HG03045 (cell line): ENCODE data around the gene KLRC1.
"Not testable (repeated sequence)": the region's sequence is repeated elsewhere in the genome, so short reads cannot be mapped to it uniquely, and the experiment has no call there.

Experiments
- ATAC-seq: cut with Tn5 transposase; IDR thresholded peaks from one replicate; pipeline ENCODE4 v1.9.1; 2021; ENCODE audit warnings: mild to moderate bottlenecking, moderate library complexity; ENCODE audit not compliant: unreplicated experiment

KLRC1 gene

DNA sequence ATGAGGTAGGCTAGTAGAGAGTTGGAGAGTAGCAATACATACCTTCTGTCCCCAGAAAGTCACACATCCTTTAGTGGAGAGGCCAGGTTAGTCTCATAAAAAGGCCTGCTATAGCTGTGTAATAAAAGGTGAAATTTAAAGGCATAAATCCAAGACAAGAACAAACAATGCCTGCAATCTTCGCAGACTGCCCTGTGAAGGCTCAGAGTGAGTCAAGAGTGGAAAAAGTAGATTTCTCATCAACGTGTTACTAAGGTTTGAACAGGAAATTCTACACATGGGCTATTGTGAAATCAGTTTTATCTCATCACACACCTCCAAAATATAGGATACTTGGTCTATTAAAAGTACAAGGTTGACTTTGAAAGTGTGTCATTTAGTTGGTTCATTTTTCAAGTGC, at the start of gene KLRC1:
TSS of gene KLRC1 (minus strand) at position 222 of the 400 bp plus-strand sequence. CDS start 2,221 bp downstream, outside the sequence.
- no peak for ATAC-seq

DNA sequence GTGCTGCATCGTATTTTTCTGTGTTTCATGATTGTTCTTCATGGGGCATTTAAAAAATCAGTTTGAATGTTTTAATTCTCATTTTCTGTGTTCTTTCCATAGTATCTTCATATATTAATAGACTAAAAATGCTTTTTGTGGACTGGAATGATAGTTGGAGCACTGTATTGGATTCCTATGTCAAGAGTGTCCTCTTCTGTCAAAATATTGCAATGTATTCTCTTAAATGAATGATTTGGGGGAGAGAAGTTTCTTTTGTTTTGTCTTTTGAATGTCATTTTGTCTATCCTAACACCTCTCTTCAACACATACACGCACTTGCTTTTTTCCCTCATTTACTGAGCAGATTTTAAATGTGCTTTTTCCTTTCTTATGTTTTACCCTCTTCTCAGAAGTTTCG, 47.9 kb upstream of the KLRC1 start:
- no peak for ATAC-seq

DNA sequence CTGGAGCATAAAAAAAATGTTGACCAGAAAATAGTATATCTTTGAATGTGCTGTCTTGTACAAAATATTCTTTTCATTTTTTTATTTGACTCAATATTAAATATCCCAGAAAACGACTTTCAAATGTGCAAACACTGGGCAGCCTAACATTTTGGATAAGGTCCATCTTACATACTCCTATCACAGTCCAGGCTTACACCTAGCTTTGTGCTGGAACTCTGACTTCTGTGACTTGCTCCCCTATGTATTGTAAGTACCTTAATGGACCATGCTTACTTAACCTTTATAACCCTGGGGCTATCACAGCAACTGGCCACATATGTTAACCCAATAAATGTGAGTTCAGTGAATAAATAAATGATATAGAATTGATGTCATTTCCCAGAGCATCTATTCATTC, 44.9 kb upstream of the KLRC1 start:
- ATAC-seq: no peak

DNA sequence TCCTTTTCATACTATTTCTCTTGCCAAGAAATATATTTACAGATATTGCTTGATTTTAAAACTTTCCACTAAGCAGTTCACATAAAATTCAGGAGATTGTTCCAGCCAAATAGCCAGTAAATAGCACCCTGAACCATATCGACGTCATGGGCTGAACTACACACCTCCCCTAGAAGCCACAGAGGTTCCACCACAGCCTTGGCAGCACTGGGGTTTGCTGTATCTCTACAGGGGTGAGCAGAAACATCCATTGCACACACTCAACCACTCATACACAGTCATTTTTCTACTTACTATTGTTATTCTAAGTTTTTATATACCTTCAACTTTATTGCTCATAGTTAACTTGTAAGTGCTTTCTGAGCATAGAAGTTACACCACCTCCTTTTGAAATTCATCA, 44.4 kb upstream of the KLRC1 start:
- ATAC-seq: no peak

DNA sequence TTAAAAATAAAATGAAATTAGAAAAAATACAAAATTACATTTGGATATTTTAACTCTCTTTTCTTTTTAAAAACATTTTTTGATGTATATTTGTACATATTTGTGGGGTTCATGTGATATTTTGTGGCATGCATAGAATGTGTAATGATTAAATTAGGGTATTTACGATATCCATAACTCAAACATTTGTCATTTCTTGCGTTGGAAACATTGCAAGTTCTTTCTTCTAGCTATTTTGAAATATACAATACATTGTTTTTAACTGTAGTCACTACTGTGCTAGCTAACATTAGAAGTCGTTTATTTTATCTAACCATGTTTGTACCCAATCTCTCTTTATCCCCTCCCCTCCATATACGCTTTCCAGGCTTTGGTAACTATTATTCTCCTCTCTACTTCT, 38.6 kb upstream of the KLRC1 start:
- no peak for ATAC-seq

DNA sequence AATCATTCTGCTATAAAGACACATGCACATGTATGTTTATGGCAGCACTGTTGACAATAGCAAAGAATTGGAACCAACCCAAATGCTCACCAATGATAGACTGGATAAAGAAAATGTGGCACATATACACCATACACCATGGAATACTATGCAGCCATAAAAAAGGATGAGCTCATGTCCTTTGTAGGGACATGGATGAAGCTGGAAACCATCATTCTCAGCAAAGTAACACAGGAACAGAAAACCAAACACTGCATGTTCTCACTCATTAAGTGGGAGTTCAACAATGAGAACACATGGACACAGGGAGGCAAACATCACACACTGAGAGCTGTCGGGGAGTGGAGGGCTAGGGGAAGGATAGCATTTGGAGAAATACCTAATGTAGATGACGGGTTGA, 34.2 kb upstream of the KLRC1 start:
- ATAC-seq: not testable (repeated sequence)

DNA sequence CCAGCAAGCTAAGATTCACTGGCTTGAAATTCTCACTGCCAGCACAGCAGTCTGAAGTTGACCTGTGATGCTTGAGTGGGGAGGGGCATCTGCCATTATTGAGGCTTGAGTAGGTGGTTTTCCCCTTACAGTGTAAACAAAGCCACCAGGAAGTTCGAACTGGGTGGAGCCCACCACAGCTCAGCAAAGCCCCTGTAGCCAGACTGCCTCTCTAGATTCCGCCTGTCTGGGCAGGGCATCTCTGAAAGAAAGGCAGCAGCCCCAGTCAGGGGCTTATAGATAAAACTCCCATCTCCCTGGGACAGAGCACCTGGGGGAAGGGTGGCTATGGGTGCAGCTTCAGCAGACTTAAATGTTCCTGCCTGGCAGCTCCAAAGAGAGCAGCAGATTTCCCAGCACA, 28.7 kb upstream of the KLRC1 start:
- not testable (repeated sequence) for ATAC-seq

DNA sequence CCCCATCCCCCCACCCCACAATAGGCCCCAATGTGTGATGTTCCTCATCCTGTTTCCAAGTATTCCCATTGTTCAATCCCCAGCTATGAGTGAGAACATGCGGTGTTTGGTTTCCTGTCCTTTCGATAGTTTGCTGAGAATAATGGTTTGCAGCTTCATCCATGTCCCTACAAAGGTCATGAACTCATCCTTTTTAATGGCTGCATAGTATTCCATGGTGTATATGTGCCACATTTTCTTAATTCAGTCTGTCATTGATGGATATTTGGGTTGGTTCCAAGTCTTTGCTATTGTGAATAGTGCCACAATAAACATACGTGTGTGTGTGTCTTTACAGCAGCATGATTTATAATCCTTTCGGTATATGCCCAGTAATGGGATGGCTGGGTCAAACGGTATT, 19.6 kb upstream of the KLRC1 start:
- not testable (repeated sequence) for ATAC-seq

DNA sequence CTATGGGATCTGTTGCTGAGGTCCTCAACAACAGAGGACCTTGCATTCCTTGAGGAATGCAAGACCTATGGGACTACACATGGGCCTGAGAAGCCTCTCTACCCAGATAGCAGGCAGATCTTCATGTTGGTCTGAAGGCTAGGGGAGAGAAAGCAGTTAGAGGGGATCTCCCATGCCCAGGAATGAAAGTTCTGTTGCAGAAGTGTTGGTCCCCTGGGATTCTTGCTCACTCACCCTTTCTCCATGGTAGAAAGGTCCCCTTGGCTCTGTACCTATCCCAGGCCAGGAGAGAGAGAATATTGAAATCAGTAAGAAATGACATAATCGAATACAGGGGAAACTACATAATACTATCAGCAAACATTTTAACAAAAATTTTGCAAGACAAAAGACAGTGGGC, 16.5 kb upstream of the KLRC1 start:
- no peak for ATAC-seq

DNA sequence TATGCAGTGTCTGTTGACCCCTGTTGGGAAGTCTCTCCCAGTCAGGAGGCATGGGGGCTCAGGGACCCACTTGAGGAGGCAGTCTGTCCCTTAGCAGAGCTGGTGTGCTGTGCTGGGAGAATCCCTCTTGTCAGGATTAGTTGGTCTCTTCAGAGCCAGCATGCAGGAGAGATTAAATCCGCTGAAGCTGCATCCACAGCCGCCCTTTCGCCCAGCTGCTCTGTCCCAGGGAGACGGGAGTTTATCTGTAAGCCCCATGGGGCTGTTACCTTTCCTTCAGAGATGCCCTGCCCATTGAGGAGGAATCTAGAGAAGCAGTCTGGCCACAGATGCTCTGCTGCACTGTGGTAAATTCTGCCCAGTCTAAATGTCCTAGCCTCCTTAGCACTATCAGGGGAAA, 13.1 kb upstream of the KLRC1 start:
- no peak for ATAC-seq

DNA sequence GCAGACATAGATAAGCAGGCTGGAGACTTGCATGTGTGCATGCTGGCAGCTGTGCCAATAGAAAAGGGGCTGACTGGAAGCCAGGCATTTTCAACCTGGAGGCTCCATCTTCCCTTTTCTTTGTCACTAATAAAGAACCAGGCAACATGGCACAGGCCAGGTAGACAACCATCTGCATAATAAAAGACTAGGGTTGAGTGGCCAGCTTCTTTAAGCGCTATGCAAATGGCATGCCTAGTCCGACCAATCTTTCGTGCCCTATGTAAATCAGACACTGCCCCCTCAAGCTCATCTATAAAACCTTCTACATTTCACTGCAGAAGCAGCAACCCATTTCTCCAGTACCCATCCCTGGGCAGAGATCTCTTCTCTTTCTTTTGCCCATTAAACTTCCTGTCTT, 4.6 kb upstream of the KLRC1 start:
- ATAC-seq: no peak

DNA sequence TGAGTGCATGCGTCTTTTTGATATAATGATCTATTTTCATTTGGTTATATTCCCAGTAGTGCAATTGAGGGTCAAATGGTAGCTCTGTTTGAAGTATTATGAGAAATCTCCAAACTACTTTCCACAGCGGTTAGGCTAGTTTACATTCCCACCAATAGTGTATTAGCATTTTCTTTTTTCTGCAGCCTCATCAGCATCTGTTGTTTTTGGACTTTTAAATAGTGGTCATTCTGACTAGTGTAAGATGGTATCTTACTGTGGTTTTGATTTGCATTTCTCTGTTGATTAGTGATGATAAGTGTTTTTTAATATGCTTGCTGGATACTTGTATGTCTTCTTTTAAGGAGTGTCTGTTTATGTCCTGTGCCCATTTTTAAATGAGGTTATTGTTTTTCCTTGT, 3.7 kb upstream of the KLRC1 start:
- no peak for ATAC-seq

DNA sequence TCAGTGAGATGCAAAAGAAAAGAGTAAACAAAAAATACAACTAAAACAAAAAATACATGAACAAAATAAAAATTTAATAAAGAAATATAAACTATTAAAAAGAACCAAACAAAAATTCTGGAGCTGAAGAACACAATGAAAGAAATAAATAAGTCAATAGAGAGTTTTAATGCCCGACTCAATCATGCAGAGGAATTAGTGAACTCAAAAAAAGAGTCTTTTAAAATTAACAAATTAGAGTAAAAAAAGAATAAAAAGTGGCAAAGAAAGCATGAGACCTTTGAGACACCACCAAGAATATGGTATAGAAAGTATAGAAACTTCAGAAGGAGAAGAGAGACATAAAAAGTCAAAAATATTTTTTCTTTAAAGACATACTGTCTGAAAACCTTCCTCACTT, 2.6 kb upstream of the KLRC1 start:
- no peak for ATAC-seq

DNA sequence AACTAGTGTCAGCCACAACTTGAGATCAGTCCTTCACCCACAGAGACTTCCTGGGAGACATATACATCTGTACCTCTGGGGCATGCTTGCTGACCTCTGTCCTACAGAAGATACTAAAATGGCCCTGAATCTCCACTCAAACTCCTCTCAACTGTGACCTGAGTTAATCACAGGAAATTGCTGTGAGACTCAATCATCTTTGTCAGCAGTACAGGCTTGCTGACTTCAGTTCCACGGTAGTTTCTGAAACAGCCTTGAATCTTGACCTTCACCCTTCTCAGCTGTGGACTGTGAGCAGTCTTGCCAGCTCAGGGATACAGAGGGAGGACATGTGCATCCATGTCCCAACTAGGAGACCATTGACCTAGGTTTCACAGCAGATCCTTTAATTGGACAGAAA, 1.4 kb upstream of the KLRC1 start:
- no peak for ATAC-seq

DNA sequence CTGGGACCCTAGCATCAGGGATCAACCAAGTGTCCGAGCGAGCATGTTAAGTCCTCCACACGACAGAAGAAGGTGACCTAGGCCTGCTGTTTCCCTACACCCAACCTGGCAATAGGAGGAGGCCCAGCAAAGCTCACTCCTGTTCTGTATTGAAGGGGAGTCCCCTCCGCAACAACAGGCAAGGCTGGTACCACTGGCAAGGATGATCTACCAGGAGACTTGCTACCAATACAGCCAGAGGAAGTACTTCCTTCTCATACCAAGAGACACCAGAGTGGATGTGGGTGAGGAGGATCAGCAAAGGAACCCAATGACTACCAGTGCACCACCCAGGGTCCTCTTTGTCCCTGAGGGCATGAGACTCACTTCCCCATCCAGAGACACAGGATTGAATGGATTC, 4.9 kb downstream of the KLRC1 start:
- ATAC-seq: no peak

DNA sequence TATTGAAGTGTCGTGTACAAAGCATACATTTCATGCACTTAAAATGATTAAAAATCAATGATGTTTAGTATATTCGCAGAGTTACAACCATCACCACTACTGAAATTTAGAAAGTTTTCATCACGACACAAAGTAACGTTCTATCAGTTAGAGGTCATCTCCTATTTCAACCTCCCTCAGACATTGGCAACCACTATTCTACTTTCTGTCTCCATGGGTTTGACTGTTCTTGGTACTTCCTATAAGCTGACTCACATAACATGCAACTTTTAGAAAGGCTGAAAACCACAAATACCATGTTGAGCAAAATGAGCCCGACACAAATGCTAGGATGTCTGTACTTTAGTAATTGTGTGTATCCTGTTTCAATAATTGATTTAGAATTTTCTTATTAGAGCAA, 7.1 kb downstream of the KLRC1 start:
- ATAC-seq: not testable (repeated sequence)

DNA sequence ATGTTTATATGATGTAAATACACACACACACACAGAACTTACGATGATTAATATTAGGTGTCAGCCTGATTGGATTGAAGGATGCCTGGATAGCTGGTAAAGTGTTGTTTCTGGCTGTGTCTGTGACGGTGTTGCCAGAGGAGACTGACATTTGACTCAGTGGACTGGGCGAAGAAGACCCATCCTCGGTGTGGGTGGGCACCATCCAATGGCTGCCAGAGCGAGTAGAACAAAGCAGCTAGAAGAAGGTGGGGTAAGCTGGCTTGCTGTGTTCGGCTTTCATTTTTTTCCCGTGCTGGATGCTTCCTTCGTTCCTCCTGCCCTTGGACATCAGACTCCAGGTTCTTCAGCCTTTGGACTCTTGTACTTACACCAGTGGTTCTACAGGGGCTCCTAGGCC, 12.0 kb downstream of the KLRC1 start:
- not testable (repeated sequence) for ATAC-seq

DNA sequence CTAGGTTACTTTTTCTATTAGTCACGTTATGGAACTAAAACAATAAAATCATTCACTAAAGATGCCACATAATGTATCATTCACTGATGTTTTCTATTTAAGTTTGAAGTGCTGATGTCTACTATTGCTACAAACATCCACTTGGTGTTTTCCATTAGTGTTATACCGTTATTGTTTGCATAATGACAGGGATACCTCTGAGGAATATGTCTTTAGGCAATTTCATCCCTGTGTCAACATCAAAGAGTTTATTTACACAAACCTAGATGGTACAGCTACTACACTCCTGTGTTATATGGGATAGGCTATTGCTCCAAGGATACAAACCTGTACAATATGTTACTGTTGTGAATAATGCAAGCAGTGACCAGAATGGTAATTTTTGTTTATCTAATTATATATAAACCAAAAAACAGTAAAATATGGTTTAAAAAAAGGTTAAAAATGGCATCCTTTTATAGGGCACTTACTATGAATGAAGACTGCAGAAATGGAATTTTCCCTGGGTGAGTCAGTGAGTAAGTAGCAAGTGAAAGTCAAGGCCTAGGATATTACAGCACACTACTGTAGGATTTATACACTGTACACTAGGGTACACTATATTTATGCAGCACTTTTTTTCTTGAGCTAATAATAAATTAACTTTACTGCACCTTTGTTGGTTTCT, 13.4 kb downstream of the KLRC1 start:
- ATAC-seq: not testable (repeated sequence)

DNA sequence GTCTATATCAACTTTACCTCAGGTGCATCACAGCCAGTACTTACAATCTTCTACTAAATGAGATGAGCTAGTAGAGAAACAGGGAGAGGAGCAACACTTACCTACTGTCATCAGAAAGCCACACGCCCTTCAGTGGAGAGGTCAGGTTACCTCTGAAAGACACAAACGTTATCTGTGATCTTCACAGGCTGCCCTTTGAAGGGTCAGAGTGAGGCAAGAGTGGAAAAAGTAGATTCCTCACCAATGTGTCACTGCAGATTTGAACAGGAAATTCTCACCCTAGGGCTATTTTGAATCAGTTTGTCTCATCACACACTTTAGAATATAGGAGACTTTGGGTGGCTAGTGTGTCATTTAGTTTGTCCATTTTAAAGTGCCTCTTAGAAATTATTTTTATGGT, 15.6 kb downstream of the KLRC1 start:
- ATAC-seq: not testable (repeated sequence)

DNA sequence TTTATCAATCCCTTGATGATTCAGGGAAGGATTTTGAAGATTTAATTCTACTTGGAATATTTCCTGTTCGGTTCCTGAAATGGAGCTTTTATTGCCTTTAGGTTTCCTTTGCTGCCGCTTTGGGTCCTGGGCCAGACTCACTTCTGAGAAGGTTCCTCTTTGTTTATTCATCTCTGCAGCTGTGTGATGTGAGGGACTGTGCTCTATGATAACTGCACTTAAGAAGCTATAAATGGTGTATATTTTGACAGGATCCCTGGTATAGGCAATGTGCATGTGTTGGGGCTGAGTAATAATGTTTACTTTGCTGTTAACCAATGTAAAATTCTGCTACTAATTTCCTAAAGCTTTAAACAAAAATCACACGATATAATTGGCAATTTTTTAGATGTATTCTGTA, 17.4 kb downstream of the KLRC1 start, which contains the start of gene KLRC2:
TSS of gene KLRC2 (minus strand) at position 195 of the 400 bp plus-strand sequence. CDS start at position 171, 24 bp downstream.
- not testable (repeated sequence) for ATAC-seq

DNA sequence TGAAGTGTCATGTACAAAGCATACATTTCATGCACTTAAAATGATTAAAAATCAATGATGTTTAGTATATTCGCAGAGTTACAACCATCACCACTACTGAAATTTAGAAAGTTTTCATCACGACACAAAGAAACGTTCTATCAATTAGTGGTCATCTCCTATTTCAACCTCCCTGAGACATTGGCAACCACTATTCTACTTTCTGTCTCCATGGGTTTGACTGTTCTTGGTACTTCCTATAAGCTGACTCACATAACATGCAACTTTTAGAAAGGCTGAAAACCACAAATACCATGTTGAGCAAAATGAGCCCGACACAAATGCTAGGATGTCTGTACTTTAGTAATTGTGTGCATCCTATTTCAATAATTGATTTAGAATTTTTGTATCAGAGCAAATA, 22.6 kb downstream of the KLRC1 start:
- not testable (repeated sequence) for ATAC-seq

DNA sequence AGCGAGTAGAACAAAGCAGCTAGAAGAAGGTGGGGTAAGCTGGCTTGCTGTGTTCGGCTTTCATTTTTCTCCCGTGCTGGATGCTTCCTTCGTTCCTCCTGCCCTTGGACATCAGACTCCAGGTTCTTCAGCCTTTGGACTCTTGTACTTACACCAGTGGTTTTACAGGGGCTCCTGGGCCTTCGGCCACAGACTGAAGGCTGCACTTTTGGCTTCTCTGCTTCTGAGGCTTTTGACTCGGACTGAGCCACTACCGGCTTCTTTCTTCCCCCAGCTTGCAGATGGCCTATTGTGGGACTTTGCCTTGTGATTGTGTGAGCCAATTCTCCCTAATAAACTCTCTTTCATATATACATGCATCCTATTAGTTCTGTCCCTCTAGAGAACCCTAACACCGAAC, 27.2 kb downstream of the KLRC1 start:
- not testable (repeated sequence) for ATAC-seq

DNA sequence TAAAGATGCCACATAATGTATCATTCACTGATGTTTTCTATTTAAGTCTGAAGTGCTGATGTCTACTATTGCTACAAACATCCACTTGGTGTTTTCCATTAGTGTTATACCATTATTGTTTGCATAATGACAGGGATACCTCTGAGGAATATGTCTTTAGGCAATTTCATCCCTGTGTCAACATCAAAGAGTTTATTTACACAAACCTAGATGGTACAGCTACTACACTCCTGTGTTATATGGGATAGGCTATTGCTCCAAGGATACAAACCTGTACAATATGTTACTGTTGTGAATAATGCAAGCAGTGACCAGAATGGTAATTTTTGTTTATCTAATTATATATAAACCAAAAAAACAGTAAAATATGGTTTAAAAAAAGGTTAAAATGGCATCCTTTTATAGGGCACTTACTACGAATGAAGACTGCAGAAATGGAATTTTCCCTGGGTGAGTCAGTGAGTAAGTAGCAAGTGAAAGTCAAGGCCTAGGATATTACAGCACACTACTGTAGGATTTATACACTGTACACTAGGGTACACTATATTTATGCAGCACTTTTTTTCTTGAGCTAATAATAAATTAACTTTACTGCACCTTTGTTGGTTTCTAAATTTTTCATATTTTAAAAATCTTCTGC, 28.8 kb downstream of the KLRC1 start:
- ATAC-seq: not testable (repeated sequence)
